Panc1 (cell line): ENCODE data around the gene PHF14. TPM values are rescaled to one million over a fixed set of nuclear protein-coding genes. Genes with fewer than 3 reads are reported as not detected.
A peak's percentile ranks its signal among the peaks of the same experiment; 100 is the strongest.

Source experiments
- ATAC-seq: fragments of 200-7000 bp; cut with Tn5 transposase; 2 replicates; pipeline ENCODE4 v1.9.1; 2020; ENCODE audit warnings: mild to moderate bottlenecking, moderate library complexity
- BruUV-seq: library from RNA; stranded (reverse); fragments of 400-500 nt; replicated peaks from 2 replicates; lab custom pipeline; 2021; lab: Mats Ljungman, UMichigan
- CTCF ChIA-PET: fragments of 300-600 bp; sonication (Branson Sonifier 250); formaldehyde crosslinking; loops from one replicate; lab custom pipeline; 2022; ENCODE audit warnings: antibody characterized with exemption; lab: Charles Lee
- POLR2A ChIA-PET: fragments of 300-600 bp; sonication (Branson Sonifier 250); formaldehyde crosslinking; loops from one replicate; lab custom pipeline; 2022; ENCODE audit warnings: antibody characterized with exemption; lab: Charles Lee
- DNase-seq: peaks from one replicate; pipeline ENCODE4 v3.0.0-alpha.2; 2010; ENCODE audit warnings: low read depth, low spot score
- H3K27ac ChIP-seq: 2 replicates; pipeline ENCODE4 v1.5.1; 2011; ENCODE audit warnings: mild to moderate bottlenecking, low read length, inconsistent platforms
- H3K27me3 ChIP-seq: fragments of 200-500 bp; sonication (Bioruptor generic); 2 replicates; pipeline ENCODE4 v1.6.0; 2014; ENCODE audit warnings: low read length, inconsistent platforms; ENCODE audit not compliant: control insufficient read depth, insufficient read depth
- H3K36me3 ChIP-seq: fragments of 200-500 bp; sonication (Bioruptor generic); 2 replicates; pipeline ENCODE4 v1.5.1; 2014; ENCODE audit warnings: inconsistent platforms, mild to moderate bottlenecking, low read length, moderate library complexity; ENCODE audit not compliant: control insufficient read depth, insufficient read depth
- H3K4me1 ChIP-seq: 2 replicates; pipeline ENCODE4 v1.5.1; 2011; ENCODE audit warnings: inconsistent platforms, mild to moderate bottlenecking, low read length, moderate library complexity; ENCODE audit not compliant: control insufficient read depth, insufficient read depth
- H3K4me3 ChIP-seq, 2 experiments: 2 replicates each; pipeline ENCODE4 v1.5.1; 2011 to 2012; ENCODE audit warnings: low read depth in 2 of 2, low read length in 2 of 2, mild to moderate bottlenecking in 2 of 2, inconsistent platforms in 1 of 2, moderate library complexity in 1 of 2
- H3K9me3 ChIP-seq: fragments of 200-500 bp; sonication (Bioruptor generic); 2 replicates; pipeline ENCODE4 v1.5.1; 2014; ENCODE audit warnings: low read depth, mild to moderate bottlenecking, inconsistent platforms, low read length, moderate library complexity; ENCODE audit not compliant: control insufficient read depth, insufficient read depth
- CTCF ChIP-seq: fragments of 450-650 bp; IDR thresholded peaks from 2 replicates; pipeline ENCODE4 v1.5.1; 2017; ENCODE audit warnings: mild to moderate bottlenecking
- POLR2AphosphoS5 ChIP-seq: IDR thresholded peaks from 2 replicates; pipeline ENCODE4 v1.6.1; 2012; ENCODE audit warnings: mild to moderate bottlenecking, low read depth, low read length, moderate library complexity
- REST ChIP-seq, 2 experiments: IDR thresholded peaks; 2 replicates each; pipeline ENCODE4 v1.6.1; 2011 to 2012; ENCODE audit warnings: low read depth in 2 of 2, control low read depth in 1 of 2, low read length in 1 of 2, mild to moderate bottlenecking in 1 of 2, moderate library complexity in 1 of 2; ENCODE audit not compliant: insufficient read depth in 1 of 2
- SIN3A ChIP-seq: IDR thresholded peaks from 2 replicates; pipeline ENCODE4 v1.6.1; 2012; ENCODE audit warnings: low read depth, mild to moderate bottlenecking, low read length, moderate library complexity, borderline replicate concordance; ENCODE audit not compliant: insufficient read depth
- TCF7L2 ChIP-seq: IDR thresholded peaks from 2 replicates; pipeline ENCODE4 v1.6.1; 2011; ENCODE audit warnings: mild to moderate bottlenecking, low read depth, low read length, inconsistent platforms
- in situ Hi-C: cut with HindIII; loops from 2 replicates; pipeline ENCODE4 v1.10.0; 2016; ENCODE audit warnings: low sequenced_read_pairs, low pct_unique_long_range_greater_than_20kb
- intact Hi-C: fragments of 100-400 bp; cut with micrococcal nuclease; formaldehyde crosslinking; loops from one replicate; pipeline ENCODE4 v1.10.0; 2022; ENCODE audit not compliant: unreplicated experiment
- total RNA-seq: library from RNA; stranded (reverse); gene quantifications from one replicate; pipeline ENCODE4 v1.2.1, GENCODE V29; 2021; ENCODE audit not compliant: unreplicated experiment

Gene PHF14
- total RNA-seq, 1 experiment from 2014 or later = 85.6 TPM

DNA sequence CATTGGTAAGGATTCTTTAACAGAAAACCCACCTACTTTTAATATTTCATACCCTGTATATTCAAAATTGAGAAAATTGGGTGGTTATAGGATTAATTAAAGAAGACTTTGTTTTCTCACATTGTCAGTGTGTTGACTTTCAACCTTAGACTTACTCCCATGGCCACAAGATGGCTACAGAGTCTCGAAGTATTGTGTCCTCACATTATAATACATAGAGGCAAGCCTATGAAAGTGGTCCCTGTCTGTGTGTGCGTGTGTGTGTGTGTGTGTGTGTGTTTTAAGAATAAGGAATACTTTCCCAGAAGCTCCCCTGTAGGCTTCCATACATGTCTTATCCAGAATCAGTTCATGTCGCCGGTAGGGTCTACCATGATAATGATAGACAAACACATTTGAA is 180.0 kb downstream of the PHF14 start:
- ChIA-PET CTCF (no interaction called here), POLR2A (no interaction called here)
- no TSS peak for BruUV-seq
- TF ChIP-seq POLR2AphosphoS5 = no peak
- no peak for TF ChIP-seq TCF7L2
- peak; percentile 25; the same call in 1 of the 2 replicates for TF ChIP-seq CTCF
- TF ChIP-seq SIN3A = no peak
- no peak for TF ChIP-seq REST (IDR thresholded peaks at IDR 0.05; ENCODE audit: insufficient read depth in 1 of 2, low read depth in 2 of 2, low read length in 1 of 2)
- intact Hi-C loops = loop anchor here (10.0 kb wide), 1 partner anchor 191 kb away; no protein-coding TSS in a partner anchor
- ATAC-seq (no peak), DNase-seq (no peak)
- Histone ChIP-seq H3K36me3 (no peaks in the 10 kb centered on the region; the same call in 1 of the 2 replicates), H3K4me1 (no peaks in the 10 kb centered on the region), H3K27me3 (no peaks in the 10 kb centered on the region), H3K9me3 (no peaks in the 10 kb centered on the region), H3K27ac (no peak overlapping the region), H3K4me3 (no peak overlapping the region)
- in situ Hi-C loops = no loop called here

- CTCF ChIA-PET = no interaction called here
- no TSS peak for BruUV-seq
- Histone ChIP-seq H3K27ac (no peak overlapping the region), H3K4me3 (no peak overlapping the region), H3K36me3 (no peaks in the 10 kb centered on the region; the same call in 1 of the 2 replicates), H3K27me3 (no peaks in the 10 kb centered on the region), H3K4me1 (no peaks in the 10 kb centered on the region), H3K9me3 (no peaks in the 10 kb centered on the region)
- TF ChIP-seq REST (IDR thresholded peaks at IDR 0.05; ENCODE audit: insufficient read depth in 1 of 2, low read depth in 2 of 2, low read length in 1 of 2) (no peak), POLR2AphosphoS5 (no peak), SIN3A (no peak), CTCF (no peak), TCF7L2 (no peak)
- DNase-seq (no peak), ATAC-seq (no peak)
- in situ Hi-C loops = no loop called here
- POLR2A ChIA-PET = no interaction called here
- intact Hi-C loops = loop anchor here (10.0 kb wide), 1 partner anchor 189 kb away; no protein-coding TSS in a partner anchor
Measured at GRCh38 chr7:11155883-11156282, 182.2 kb downstream of the PHF14 start.
